AG09309 (cell line): ENCODE measurements around the gene PLD2.

Experiments used
- DNase-seq: peaks from one replicate; pipeline ENCODE4 v3.0.0-alpha.2; 2010; ENCODE audit warnings: low read depth
- H3K4me3 ChIP-seq: 2 replicates; pipeline ENCODE4 v1.5.1; 2011; ENCODE audit warnings: mild to moderate bottlenecking, low read depth, low read length, moderate library complexity; ENCODE audit not compliant: control insufficient read depth
- TF ChIP-seq, protein P1 (sequence below): IDR thresholded peaks from 2 replicates; pipeline ENCODE4 v1.5.1; 2011; ENCODE audit warnings: mild to moderate bottlenecking, low read depth, low read length, inconsistent platforms; ENCODE audit not compliant: insufficient read depth, control insufficient read depth; ENCODE audit errors: missing control alignments

Gene PLD2

GRCh38 chr17:4789951-4790704 lies 16.8 kb upstream of the PLD2 start:
- H3K4me3 ChIP-seq: peak overlapping the region; percentile 64
- DNase-seq: peak; percentile 55
- TF ChIP-seq, protein P1, sequence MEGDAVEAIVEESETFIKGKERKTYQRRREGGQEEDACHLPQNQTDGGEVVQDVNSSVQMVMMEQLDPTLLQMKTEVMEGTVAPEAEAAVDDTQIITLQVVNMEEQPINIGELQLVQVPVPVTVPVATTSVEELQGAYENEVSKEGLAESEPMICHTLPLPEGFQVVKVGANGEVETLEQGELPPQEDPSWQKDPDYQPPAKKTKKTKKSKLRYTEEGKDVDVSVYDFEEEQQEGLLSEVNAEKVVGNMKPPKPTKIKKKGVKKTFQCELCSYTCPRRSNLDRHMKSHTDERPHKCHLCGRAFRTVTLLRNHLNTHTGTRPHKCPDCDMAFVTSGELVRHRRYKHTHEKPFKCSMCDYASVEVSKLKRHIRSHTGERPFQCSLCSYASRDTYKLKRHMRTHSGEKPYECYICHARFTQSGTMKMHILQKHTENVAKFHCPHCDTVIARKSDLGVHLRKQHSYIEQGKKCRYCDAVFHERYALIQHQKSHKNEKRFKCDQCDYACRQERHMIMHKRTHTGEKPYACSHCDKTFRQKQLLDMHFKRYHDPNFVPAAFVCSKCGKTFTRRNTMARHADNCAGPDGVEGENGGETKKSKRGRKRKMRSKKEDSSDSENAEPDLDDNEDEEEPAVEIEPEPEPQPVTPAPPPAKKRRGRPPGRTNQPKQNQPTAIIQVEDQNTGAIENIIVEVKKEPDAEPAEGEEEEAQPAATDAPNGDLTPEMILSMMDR: peak; percentile 61

GRCh38 chr17:4790705-4791088 lies 16.3 kb upstream of the PLD2 start:
- TF ChIP-seq, protein P1: no peak
- no peak for DNase-seq
- H3K4me3 ChIP-seq: peak overlapping the region; percentile 64

- TF ChIP-seq, protein P1: no peak
- no peak overlapping the region for H3K4me3 ChIP-seq
- DNase-seq: no peak
Measured at GRCh38 chr17:4795168-4795567, 11.8 kb upstream of the PLD2 start.

DNA sequence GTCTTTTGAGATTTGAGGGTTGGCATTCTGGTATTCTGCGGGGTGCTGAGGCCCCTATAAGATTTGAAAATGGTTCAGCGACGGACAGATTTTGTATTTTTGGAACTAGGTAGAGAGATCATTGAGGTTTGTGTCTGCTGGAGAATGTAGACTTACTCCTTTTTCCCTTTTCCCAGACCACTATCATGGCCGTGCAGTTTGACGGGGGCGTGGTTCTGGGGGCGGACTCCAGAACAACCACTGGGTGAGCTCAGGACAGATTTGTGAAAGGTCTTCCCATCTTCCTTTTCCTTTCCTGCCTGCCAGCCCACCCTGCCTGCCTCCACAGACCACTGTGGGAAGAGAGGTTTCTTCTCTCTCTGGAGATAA lies 10.4 kb upstream of the PLD2 start:
- DNase-seq: no peak
- TF ChIP-seq, protein P1: no peak

GRCh38 chr17:4800462-4801196 lies 6.3 kb upstream of the PLD2 start:
- DNase-seq: no peak
- TF ChIP-seq, protein P1: no peak

More for the DNA sequence above, 10.4 kb upstream of the PLD2 start:
- peak overlapping the region; percentile 96 for H3K4me3 ChIP-seq

GRCh38 chr17:4802228-4802627 lies 4.7 kb upstream of the PLD2 start, which contains the start of gene C17orf114:
Gene C17orf114 (minus strand): TSS chr17:4802328.
- no peak within 1 kb of the TSS for H3K4me3 ChIP-seq
- no peak for DNase-seq
- TF ChIP-seq, protein P1: no peak

More at GRCh38 chr17:4800462-4801196, 6.3 kb upstream of the PLD2 start:
- no peak overlapping the region for H3K4me3 ChIP-seq
